HG02588 (cell line): ENCODE results near the gene TMEM42.

ENCODE experiments used
- ATAC-seq: cut with Tn5 transposase; IDR thresholded peaks from one replicate; pipeline ENCODE4 v1.9.1; 2021; ENCODE audit warnings: mild to moderate bottlenecking, moderate library complexity; ENCODE audit not compliant: unreplicated experiment

The TMEM42 gene

GRCh38 chr3:44870375-44871061, 8.8 kb downstream of the TMEM42 start:
- no peak for ATAC-seq

DNA sequence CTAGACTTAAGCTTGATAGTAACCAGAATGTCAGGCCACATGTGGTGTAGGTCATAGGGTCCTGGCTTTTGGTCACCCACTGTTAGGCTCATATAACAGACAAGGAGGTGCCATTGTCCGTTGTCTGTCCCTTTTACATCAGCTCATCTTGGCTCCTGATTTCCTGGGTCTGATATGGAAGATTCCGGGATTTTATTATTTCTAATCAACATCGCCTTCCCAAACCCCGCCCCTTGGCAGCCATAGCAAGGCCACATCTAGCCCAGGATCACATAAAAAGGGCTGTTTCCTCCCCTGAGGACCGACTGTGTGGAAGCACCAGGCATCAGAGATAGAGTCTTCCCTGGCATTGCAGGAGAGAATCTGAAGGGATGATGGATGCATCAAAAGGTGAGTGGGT, 12.6 kb downstream of the TMEM42 start, which contains the start of gene TGM4:
TSS of gene TGM4 (plus strand) at position 301 of the 400 bp plus-strand sequence. CDS start at position 372, 71 bp downstream.
- ATAC-seq: no peak

- ATAC-seq: no peak
Measured at GRCh38 chr3:44875596-44875995, 13.9 kb downstream of the TMEM42 start.

- no peak for ATAC-seq
Measured at GRCh38 chr3:44877333-44877732, 15.6 kb downstream of the TMEM42 start.

- ATAC-seq: no peak
Measured at GRCh38 chr3:44880284-44880683, 18.6 kb downstream of the TMEM42 start.

DNA sequence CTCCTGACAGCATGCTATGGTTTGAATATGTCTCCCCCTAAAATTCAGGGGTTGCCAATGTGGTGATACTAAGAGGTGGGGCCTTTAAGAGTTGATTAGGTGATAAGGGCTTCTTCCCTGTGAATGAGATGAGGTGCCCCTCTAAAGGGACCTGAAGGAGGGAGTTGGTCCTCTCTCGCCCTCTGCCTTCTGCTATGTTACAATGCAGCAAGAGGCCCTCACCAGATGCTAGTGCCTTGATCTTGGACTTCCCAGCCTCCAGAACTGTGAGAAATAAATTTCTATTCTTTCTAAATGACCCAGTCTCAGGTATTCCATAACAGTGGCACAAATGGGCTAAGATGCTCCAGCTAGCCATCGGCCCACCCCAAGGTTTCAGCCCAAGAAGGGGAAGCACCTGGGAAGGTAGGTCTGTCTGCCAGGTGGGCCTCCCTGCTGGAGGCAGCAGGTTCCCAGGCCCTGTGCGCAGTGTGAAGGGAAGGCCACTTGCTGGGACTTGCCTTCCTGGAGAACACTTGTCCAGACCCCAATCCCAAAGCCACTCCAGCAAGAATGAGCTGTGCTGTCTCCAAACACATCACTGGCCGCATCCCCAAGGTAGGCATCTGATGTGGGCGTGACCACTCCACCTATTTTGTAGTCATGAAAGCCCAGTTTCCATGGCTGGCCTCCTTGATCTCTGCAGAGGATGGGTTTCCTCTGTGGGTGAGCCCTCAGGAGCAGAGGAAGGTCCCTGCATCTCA, 21.7 kb downstream of the TMEM42 start:
- ATAC-seq: no peak

DNA sequence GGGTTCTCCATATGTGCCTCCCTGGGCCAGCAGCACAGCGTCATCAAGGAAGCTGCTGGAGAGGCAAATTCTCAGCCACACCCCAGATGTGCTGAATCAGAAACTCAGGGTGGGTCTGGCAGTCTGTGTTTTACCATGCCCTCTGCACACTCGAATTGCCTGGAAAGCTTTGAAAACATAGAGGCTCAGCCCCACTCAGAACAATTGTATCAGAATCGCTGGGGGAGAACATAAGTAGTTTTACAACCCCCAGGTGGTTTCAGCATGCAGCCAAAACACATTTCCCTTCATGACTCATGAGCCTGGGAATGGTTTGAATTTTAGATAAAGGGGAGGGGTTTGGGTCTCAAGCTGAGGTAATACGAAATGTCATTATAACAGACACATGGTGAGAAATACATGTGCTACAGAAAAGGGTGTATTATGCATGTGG, 22.3 kb downstream of the TMEM42 start:
- ATAC-seq: no peak

GRCh38 chr3:44885618-44886017, 23.9 kb downstream of the TMEM42 start:
- ATAC-seq: no peak

DNA sequence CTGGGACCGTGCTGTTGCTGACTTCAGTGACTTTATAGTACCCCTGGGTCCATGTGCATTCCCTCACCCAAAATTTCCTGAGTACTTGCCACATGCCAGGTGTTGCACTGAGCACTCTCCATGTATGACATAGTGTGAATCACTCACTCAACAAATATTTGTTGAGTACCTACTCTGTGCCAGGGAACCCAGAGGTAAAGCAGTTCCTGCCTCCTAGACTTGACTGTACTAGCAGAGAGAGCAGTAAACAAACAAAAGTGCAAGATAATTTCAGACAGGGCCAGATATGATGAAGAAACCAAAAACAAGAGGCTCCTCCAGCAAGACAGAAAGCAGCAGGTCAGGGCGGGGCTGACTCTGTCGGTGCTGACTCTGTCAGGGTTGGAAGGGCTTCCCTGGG, 24.8 kb downstream of the TMEM42 start:
- ATAC-seq: no peak

GRCh38 chr3:44887101-44887500, 25.4 kb downstream of the TMEM42 start:
- no peak for ATAC-seq

DNA sequence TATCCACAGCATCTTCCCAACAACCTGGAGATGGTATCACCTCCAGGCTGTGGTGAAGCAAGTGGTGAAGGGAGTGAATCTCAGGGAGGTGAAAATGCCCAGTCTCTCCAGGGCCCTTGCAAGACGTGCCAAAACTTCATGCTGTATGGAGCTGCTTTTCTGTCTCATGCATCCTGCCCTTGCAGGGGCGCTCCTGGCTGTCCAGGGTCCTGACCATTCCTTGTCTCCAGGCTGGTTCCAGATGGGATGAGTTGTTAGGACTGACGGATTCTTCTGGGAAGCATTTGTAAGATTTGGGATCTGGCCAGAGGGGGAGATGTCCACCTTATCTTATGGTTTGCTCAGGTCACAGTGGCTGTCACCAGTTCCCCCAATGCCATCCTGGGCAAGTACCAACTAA, 28.5 kb downstream of the TMEM42 start:
- no peak for ATAC-seq

- ATAC-seq: no peak
Measured at GRCh38 chr3:44890852-44891251, 29.1 kb downstream of the TMEM42 start.

GRCh38 chr3:44892689-44893088, 31.0 kb downstream of the TMEM42 start:
- ATAC-seq: no peak

DNA sequence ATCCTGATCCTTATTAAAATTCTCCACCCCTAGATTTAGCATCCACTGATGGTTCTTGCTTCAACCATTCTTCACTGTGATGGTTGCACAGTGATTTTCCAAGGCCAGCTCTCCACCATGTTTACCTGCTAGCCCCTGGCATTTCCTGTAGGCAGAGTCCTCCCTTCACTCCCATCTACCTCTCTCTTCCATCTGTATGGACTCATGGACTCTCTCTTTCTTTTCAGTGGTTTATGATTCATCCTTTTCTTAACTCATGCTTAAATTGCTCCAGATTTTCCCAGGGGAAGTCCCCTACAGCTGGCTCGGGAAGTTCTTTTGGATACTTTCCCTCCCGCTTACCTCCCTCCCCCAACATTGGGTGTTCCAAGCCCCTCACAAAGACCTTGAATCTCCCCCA, 31.4 kb downstream of the TMEM42 start:
- ATAC-seq: no peak

DNA sequence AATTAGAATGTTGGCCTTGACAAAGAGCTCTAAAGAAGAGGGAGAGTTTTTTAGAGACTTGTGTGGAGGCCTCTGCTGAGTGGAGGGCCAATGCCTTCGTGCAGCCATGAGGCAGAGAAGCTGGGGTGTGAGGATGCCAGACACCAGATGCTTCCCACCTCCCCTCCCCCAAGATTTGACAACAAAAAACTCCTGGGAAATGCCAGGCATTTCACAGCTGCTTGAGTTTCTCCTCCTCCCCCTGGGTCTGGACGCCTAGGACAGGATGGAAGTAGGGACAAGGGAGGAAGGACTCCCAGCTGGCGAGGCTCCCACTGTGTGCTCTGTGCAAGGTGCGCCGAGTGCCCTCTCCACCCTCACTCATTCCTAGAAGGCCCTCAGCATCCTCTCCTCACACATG, 32.8 kb downstream of the TMEM42 start:
- no peak for ATAC-seq

GRCh38 chr3:44896440-44896839, 34.7 kb downstream of the TMEM42 start:
- ATAC-seq: no peak

DNA sequence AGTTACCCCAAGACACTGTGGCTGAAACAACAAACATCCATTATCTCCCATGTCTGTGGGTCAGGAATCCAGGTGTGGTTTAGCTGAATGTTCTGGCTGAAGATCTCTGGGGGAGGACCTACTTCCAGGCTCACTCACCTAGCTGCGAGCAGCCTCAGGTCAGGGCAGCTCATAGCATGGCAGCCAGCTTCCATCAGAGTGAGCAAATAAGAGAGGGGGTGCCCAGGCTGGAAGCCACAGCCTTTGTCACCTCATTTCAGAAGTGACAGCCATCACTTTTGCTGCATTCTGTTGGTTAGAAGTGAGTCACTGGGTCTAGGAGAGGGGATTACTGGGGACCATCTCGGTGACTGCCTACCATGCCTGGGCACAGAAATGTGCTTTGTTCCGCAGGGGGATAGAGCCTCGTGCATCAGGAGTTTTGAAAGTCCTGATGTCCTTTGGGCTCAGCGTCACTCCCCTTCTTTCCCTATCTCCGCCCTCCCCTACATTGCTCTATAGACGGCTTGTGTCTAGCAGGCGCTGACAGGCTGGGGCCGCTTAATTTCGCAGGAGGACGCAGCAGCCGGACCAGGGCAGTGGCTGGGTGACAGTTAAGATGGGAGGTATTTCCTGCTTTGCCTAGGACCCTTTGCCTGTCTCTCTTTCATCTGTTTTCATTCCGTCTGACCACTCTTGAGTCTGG, 38.1 kb downstream of the TMEM42 start:
- no peak for ATAC-seq

DNA sequence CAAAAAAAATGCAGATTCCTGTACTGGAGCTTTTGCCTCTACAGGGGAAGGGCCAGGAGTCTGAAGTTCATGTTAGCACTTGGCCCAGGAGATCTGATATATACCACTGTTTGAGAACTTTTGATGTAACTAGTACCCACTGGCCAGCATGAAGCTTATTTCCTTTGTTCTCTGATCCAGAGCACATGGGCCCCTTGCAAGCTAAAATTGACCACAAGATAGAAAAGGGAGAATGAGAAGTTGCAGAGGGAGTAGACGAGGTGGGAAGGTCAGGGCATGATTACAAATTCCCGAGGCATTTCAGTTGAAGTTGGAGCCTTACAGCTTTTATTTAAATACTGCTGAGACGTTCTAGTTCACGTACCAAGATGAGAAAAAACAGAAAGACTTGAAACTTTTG, 40.9 kb downstream of the TMEM42 start:
- no peak for ATAC-seq

- ATAC-seq: no peak
Measured at GRCh38 chr3:44903314-44903713, 41.6 kb downstream of the TMEM42 start.

GRCh38 chr3:44903751-44904150, 42.0 kb downstream of the TMEM42 start:
- no peak for ATAC-seq

DNA sequence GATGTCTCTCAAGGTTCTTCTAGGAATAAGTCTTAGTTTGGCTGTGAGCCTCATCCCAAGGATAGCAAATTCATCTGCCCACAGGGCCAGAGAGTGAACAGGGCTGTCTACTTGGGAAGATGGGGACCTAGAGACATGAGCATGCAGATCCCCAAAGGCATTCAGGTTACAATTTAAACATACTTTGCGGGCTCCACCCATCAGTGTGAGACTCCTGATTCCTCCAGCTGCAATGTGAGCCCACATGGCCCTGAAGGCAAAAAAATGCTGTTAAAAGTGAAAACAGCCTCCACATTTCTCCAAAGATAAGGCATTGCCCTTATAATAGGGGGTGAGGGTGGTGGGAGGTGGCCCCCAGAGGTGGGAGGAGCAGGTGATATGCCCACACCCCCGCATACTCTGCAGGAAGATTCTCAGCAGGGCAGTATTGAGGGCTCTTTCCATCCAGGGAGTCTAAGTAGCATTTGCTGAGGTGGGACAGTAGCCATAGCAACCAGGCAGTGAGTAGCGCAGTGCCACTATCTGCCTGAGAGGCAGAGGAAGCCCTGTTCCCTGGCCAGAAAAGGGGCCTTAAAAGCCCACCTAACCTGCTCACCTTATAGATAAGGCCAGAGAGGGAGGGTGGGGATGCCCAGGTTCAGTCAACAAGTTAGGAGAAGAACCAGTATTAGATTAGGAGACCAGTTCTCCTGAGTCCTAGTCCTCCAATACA, 43.9 kb downstream of the TMEM42 start:
- ATAC-seq: no peak
